Skeletal muscle tissue (tissue), 4 donors: ENCODE measurements around the gene MYO9B. TPM values are rescaled to one million over a fixed set of nuclear protein-coding genes. Genes with fewer than 3 reads are reported as not detected.

Experiments used
- H3K27ac ChIP-seq: one replicate; pipeline ENCODE4 v1.7.0; 2013; ENCODE audit warnings: mild to moderate bottlenecking, low read depth, low read length, inconsistent platforms
- H3K27me3 ChIP-seq, 3 donors: one replicate each; pipeline ENCODE4 v1.7.0; 2013; ENCODE audit warnings: low read length in 3 of 3; ENCODE audit not compliant: control insufficient read depth in 3 of 3, insufficient read depth in 3 of 3
- H3K36me3 ChIP-seq, 3 donors: one replicate each; pipeline ENCODE4 v1.7.0; 2013; ENCODE audit warnings: low read length in 3 of 3; ENCODE audit not compliant: control insufficient read depth in 3 of 3, insufficient read depth in 3 of 3
- H3K4me1 ChIP-seq, 3 donors: one replicate each; pipeline ENCODE4 v1.7.0; 2013; ENCODE audit warnings: low read length in 3 of 3, mild to moderate bottlenecking in 3 of 3; ENCODE audit not compliant: control insufficient read depth in 3 of 3, insufficient read depth in 3 of 3
- H3K4me3 ChIP-seq, 3 donors: one replicate each; pipeline ENCODE4 v1.7.0; 2013; ENCODE audit warnings: low read length in 3 of 3
- H3K9ac ChIP-seq, 3 donors: one replicate each; pipeline ENCODE4 v1.7.0; 2013; ENCODE audit warnings: low read length in 3 of 3, mild to moderate bottlenecking in 3 of 3, moderate library complexity in 2 of 3, low read depth in 1 of 3
- H3K9me3 ChIP-seq, 3 donors: one replicate each; pipeline ENCODE4 v1.7.0; 2013; ENCODE audit warnings: low read length in 3 of 3; ENCODE audit not compliant: control insufficient read depth in 3 of 3
- total RNA-seq: library from RNA; depleted of rRNA; stranded (reverse); fragments of >200 nt; gene quantifications from one replicate; pipeline ENCODE4 v1.2.3, GENCODE V29; 2014
- donor health status: Osteomylitis.

MYO9B gene
- total RNA-seq, 1 donor from 2014 or later = 12.5 TPM

GRCh38 chr19:17216058-17216670, 140.6 kb downstream of the MYO9B start:
- Histone ChIP-seq H3K27ac (peak overlapping the region; percentile 84), H3K27me3 (no peaks in the 10 kb centered on the region), H3K36me3 (peaks cover 14 to 21% (median 20%) of the 10 kb centered on the region in 3 donors), H3K9ac (no peak overlapping the region), H3K9me3 (no peaks in the 10 kb centered on the region), H3K4me3 (peak overlapping the region; percentile 79 to 91 (median 81)), H3K4me1 (peaks cover 8 to 12% (median 11%) of the 10 kb centered on the region in 3 donors)

GRCh38 chr19:17219286-17219685, 143.7 kb downstream of the MYO9B start:
- Histone ChIP-seq H3K4me1 (peaks cover 8 to 12% (median 11%) of the 10 kb centered on the region in 3 donors), H3K36me3 (peaks cover 14 to 21% (median 20%) of the 10 kb centered on the region in 3 donors), H3K27me3 (no peaks in the 10 kb centered on the region), H3K9ac (no peak overlapping the region), H3K9me3 (no peaks in the 10 kb centered on the region), H3K4me3 (no peak overlapping the region), H3K27ac (no peak overlapping the region)

- no peak overlapping the region for H3K27ac ChIP-seq
- peaks cover 3 to 6% (median 3%) of the 10 kb centered on the region in 3 donors for H3K4me1 ChIP-seq
- no peaks in the 10 kb centered on the region for H3K27me3 ChIP-seq
- no peak overlapping the region for H3K4me3 ChIP-seq
- H3K9ac ChIP-seq = no peak overlapping the region
- no peaks in the 10 kb centered on the region for H3K9me3 ChIP-seq
- H3K36me3 ChIP-seq = peaks cover 14 to 21% (median 20%) of the 10 kb centered on the region in 3 donors
These were observed 144.7 kb downstream of the MYO9B start for GRCh38 chr19:17220207-17220758.

GRCh38 chr19:17225053-17225452, 149.5 kb downstream of the MYO9B start:
- H3K36me3 ChIP-seq = peaks cover 3 to 9% (median 6%) of the 10 kb centered on the region in 3 donors
- no peaks in the 10 kb centered on the region for H3K9me3 ChIP-seq
- peak overlapping the region in 1 of 3 donors; percentile 56 for H3K9ac ChIP-seq
- peaks cover 0 to 8% (median 7%) of the 10 kb centered on the region in 3 donors for H3K4me1 ChIP-seq
- H3K27me3 ChIP-seq = no peaks in the 10 kb centered on the region
- H3K4me3 ChIP-seq = no peak overlapping the region
- no peak overlapping the region for H3K27ac ChIP-seq

- Histone ChIP-seq H3K27me3 (no peaks in the 10 kb centered on the region), H3K9me3 (no peaks in the 10 kb centered on the region), H3K4me1 (peaks cover 0 to 7% (median 5%) of the 10 kb centered on the region in 3 donors), H3K4me3 (peak within 1 kb of the TSS; percentile 82 to 93 (median 89)), H3K36me3 (peaks cover 5 to 13% (median 7%) of the 10 kb centered on the region in 3 donors), H3K9ac (peak within 1 kb of the TSS; percentile 75 to 91 (median 85)), H3K27ac (peak within 1 kb of the TSS; percentile 83)
These were observed 150.7 kb downstream of the MYO9B start, which contains the start of gene OCEL1 for GRCh38 chr19:17226002-17226933. OCEL1 (plus strand) TSS chr19:17226226; CDS start chr19:17226248, 22 bp downstream.

- Histone ChIP-seq H3K27me3 (no peaks in the 10 kb centered on the region), H3K9ac (peak overlapping the region in 1 of 3 donors; percentile 33), H3K4me3 (no peak overlapping the region), H3K9me3 (no peaks in the 10 kb centered on the region), H3K4me1 (peaks cover 0 to 7% (median 5%) of the 10 kb centered on the region in 3 donors), H3K27ac (no peak overlapping the region), H3K36me3 (peaks cover 5 to 19% (median 16%) of the 10 kb centered on the region in 3 donors)
These were observed 152.3 kb downstream of the MYO9B start for GRCh38 chr19:17227798-17228367.

- Histone ChIP-seq H3K36me3 (peaks cover 8 to 25% (median 16%) of the 10 kb centered on the region in 3 donors), H3K9ac (no peak overlapping the region), H3K27me3 (no peaks in the 10 kb centered on the region), H3K4me3 (no peak overlapping the region), H3K9me3 (no peaks in the 10 kb centered on the region), H3K27ac (no peak overlapping the region), H3K4me1 (peaks cover 2 to 12% (median 6%) of the 10 kb centered on the region in 3 donors)
These were observed 154.3 kb downstream of the MYO9B start for GRCh38 chr19:17229890-17230289.

GRCh38 chr19:17232258-17232657, 156.7 kb downstream of the MYO9B start:
- no peaks in the 10 kb centered on the region for H3K9me3 ChIP-seq
- no peak overlapping the region for H3K9ac ChIP-seq
- H3K4me1 ChIP-seq = peaks cover 11 to 20% (median 15%) of the 10 kb centered on the region in 3 donors
- H3K27me3 ChIP-seq = no peaks in the 10 kb centered on the region
- no peak overlapping the region for H3K27ac ChIP-seq
- H3K36me3 ChIP-seq = peaks cover 8 to 25% (median 16%) of the 10 kb centered on the region in 3 donors
- H3K4me3 ChIP-seq = no peak overlapping the region

GRCh38 chr19:17234911-17235299, 159.3 kb downstream of the MYO9B start:
- Histone ChIP-seq H3K27ac (peak overlapping the region; percentile 36), H3K4me3 (peak overlapping the region; percentile 3 to 70 (median 63)), H3K9me3 (no peaks in the 10 kb centered on the region), H3K9ac (peak overlapping the region; percentile 20 to 71 (median 64)), H3K27me3 (no peaks in the 10 kb centered on the region), H3K4me1 (peaks cover 11 to 19% (median 15%) of the 10 kb centered on the region in 3 donors), H3K36me3 (peaks cover 10 to 25% (median 16%) of the 10 kb centered on the region in 3 donors)
